WERI-Rb-1 (cell line): ENCODE data around the gene RSPO4.

Experiments
- DNase-seq: peaks from one replicate; pipeline ENCODE4 v3.0.0-alpha.2; 2020
- H3K27ac ChIP-seq: fragments of 250-450 bp; sonication (Bioruptor Pico); 2 replicates; pipeline ENCODE4 v1.5.1; 2020; ENCODE audit warnings: mild to moderate bottlenecking, moderate library complexity
- H3K27me3 ChIP-seq: fragments of 250-450 bp; sonication (Bioruptor Pico); 2 replicates; pipeline ENCODE4 v1.5.1; 2021; ENCODE audit warnings: mild to moderate bottlenecking, low read depth, moderate library complexity; ENCODE audit not compliant: insufficient read depth, severe bottlenecking
- H3K36me3 ChIP-seq: fragments of 250-450 bp; sonication (Bioruptor Pico); 2 replicates; pipeline ENCODE4 v1.5.1; 2020; ENCODE audit warnings: mild to moderate bottlenecking, moderate library complexity
- H3K4me3 ChIP-seq: 2 replicates; pipeline ENCODE4 v1.5.1; 2011; ENCODE audit warnings: low read depth, mild to moderate bottlenecking, control low read depth, low read length
- H3K9me3 ChIP-seq: fragments of 250-450 bp; sonication (Bioruptor Pico); 2 replicates; pipeline ENCODE4 v1.5.1; 2021; ENCODE audit warnings: mild to moderate bottlenecking, moderate library complexity; ENCODE audit not compliant: severe bottlenecking
- CTCF ChIP-seq: IDR thresholded peaks from 2 replicates; pipeline ENCODE4 v1.5.1; 2011; ENCODE audit warnings: low read depth, mild to moderate bottlenecking, control low read depth, inconsistent platforms, low read length

RSPO4 gene

GRCh38 chr20:1013566-1014340 is 11.6 kb upstream of the RSPO4 start:
- Histone ChIP-seq H3K27me3 (no peaks in the 10 kb centered on the region), H3K9me3 (no peaks in the 10 kb centered on the region), H3K4me3 (no peak overlapping the region), H3K27ac (no peak overlapping the region), H3K36me3 (no peaks in the 10 kb centered on the region)
- TF ChIP-seq CTCF: no peak
- no peak for DNase-seq

GRCh38 chr20:1012359-1013168 is 10.5 kb upstream of the RSPO4 start:
- Histone ChIP-seq H3K9me3 (no peaks in the 10 kb centered on the region), H3K4me3 (no peak overlapping the region), H3K36me3 (no peaks in the 10 kb centered on the region), H3K27ac (no peak overlapping the region), H3K27me3 (no peaks in the 10 kb centered on the region)
- TF ChIP-seq CTCF: no peak
- no peak for DNase-seq

- no peaks in the 10 kb centered on the region for H3K27me3 ChIP-seq
- no peak for DNase-seq
- H3K36me3 ChIP-seq: no peaks in the 10 kb centered on the region
- TF ChIP-seq CTCF: no peak
- no peak overlapping the region for H3K27ac ChIP-seq
- no peak overlapping the region for H3K4me3 ChIP-seq
- no peaks in the 10 kb centered on the region for H3K9me3 ChIP-seq
These were observed 8.5 kb upstream of the RSPO4 start for GRCh38 chr20:1010659-1011058.

GRCh38 chr20:1005452-1006027 is 3.4 kb upstream of the RSPO4 start:
- H3K27me3 ChIP-seq: no peaks in the 10 kb centered on the region
- TF ChIP-seq CTCF: no peak
- no peak overlapping the region for H3K27ac ChIP-seq
- no peaks in the 10 kb centered on the region for H3K9me3 ChIP-seq
- H3K4me3 ChIP-seq: no peak overlapping the region
- no peaks in the 10 kb centered on the region for H3K36me3 ChIP-seq
- peak; percentile 66 for DNase-seq

- Histone ChIP-seq H3K9me3 (no peaks in the 10 kb centered on the region), H3K4me3 (no peak overlapping the region), H3K27ac (no peak overlapping the region), H3K27me3 (no peaks in the 10 kb centered on the region), H3K36me3 (no peaks in the 10 kb centered on the region)
- no peak for DNase-seq
- no peak for TF ChIP-seq CTCF
These were observed 2.0 kb upstream of the RSPO4 start for GRCh38 chr20:1003920-1004697.
